Endothelial cell of umbilical vein (primary cell): Measurements from ENCODE around the gene MBTPS1.

ENCODE experiments used
- EZH2 ChIP-seq: IDR thresholded peaks from 2 replicates; pipeline ENCODE4 v1.6.1; 2012; ENCODE audit warnings: borderline replicate concordance, low read depth, mild to moderate bottlenecking, moderate library complexity, low read length, inconsistent platforms; ENCODE audit not compliant: severe bottlenecking
- GATA2 ChIP-seq: IDR thresholded peaks from 2 replicates; pipeline ENCODE4 v1.7.0; 2011; ENCODE audit warnings: low read depth, mild to moderate bottlenecking, moderate library complexity, mixed read lengths, low read length; ENCODE audit not compliant: insufficient read length, insufficient read depth
- JUN ChIP-seq: IDR thresholded peaks from 2 replicates; pipeline ENCODE4 v1.6.1; 2011; ENCODE audit warnings: borderline replicate concordance, low read depth; ENCODE audit not compliant: insufficient read length, insufficient read depth
- MAX ChIP-seq: IDR thresholded peaks from 2 replicates; pipeline ENCODE4 v1.6.1; 2011; ENCODE audit not compliant: insufficient read depth, insufficient read length
- MYC ChIP-seq: IDR thresholded peaks from one replicate; pipeline ENCODE4 v1.6.1; 2011; ENCODE audit warnings: mild to moderate bottlenecking, low read depth, low read length
- POLR2A ChIP-seq: IDR thresholded peaks from 2 replicates; pipeline ENCODE4 v1.6.1; 2012; ENCODE audit warnings: low read depth, mild to moderate bottlenecking, control low read depth, low read length
- POLR2AphosphoS5 ChIP-seq: IDR thresholded peaks from 2 replicates; pipeline ENCODE4 v1.6.1; 2012; ENCODE audit warnings: low read depth, mild to moderate bottlenecking, control low read depth, low read length, moderate library complexity; ENCODE audit not compliant: insufficient read depth
- TF ChIP-seq, protein P1 (sequence below), 2 donors: IDR thresholded peaks; 1 replicate in 1 of 2; 2 replicates in 1 of 2; pipeline ENCODE4 v1.5.1; 2011; ENCODE audit warnings: low read length in 2 of 2, mild to moderate bottlenecking in 2 of 2, moderate library complexity in 2 of 2, control low read depth in 1 of 2, inconsistent platforms in 1 of 2, low read depth in 1 of 2; ENCODE audit not compliant: insufficient read depth in 1 of 2; ENCODE audit errors: extremely low read depth in 1 of 2

DNA sequence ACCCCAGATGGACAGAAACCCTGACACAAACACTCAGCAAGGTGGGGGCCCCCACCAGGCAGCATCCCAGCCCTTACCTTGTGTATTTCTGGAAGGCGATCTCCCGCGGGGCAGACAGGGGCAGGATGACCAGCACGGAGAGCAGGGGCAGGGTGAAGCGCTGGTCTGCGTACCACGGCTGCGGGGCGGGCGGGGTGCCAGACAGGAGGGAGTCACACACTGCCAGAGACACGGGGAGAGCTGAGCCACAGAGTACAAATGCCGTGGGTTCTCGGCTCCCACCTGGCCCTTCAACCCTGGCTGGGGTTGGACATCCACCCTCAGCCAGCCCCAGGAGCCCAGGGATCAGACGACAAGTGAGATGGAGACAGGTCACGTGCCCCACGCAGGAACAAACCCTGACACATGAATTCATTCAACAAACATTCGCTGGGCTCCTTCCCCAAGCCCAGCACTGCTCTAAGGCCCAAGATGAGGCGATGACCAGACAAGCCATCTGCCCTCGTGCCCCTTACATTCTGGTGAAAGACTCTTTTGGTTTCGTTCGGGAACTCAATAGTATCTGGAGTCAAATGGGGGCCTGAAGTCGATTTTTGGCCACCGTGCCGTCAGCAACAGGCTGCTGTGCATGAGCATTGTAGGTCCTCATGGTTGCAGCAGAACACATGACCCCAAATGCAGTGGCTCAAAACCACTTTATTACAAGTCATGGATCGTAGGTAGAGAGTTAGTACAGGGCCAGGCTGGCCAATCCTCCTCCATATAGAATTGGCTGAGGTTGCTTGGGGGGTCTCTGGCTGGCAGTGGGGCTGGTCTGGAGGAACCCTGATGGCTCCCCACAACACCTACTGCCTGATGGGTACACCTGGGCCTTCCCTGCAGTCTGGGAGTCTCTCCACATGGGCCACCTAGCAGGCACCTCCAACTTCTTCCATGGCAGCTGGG, 83.2 kb downstream of the MBTPS1 start:
- TF ChIP-seq, protein P1, sequence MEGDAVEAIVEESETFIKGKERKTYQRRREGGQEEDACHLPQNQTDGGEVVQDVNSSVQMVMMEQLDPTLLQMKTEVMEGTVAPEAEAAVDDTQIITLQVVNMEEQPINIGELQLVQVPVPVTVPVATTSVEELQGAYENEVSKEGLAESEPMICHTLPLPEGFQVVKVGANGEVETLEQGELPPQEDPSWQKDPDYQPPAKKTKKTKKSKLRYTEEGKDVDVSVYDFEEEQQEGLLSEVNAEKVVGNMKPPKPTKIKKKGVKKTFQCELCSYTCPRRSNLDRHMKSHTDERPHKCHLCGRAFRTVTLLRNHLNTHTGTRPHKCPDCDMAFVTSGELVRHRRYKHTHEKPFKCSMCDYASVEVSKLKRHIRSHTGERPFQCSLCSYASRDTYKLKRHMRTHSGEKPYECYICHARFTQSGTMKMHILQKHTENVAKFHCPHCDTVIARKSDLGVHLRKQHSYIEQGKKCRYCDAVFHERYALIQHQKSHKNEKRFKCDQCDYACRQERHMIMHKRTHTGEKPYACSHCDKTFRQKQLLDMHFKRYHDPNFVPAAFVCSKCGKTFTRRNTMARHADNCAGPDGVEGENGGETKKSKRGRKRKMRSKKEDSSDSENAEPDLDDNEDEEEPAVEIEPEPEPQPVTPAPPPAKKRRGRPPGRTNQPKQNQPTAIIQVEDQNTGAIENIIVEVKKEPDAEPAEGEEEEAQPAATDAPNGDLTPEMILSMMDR (IDR thresholded peaks at IDR 0.05; ENCODE audit: extremely low read depth in 1 of 2, insufficient read depth in 1 of 2, low read depth in 1 of 2, low read length in 2 of 2), result no peak
- no peak for TF ChIP-seq POLR2AphosphoS5
- no peak for TF ChIP-seq POLR2A
- no peak for TF ChIP-seq GATA2
- no peak for TF ChIP-seq EZH2
- no peak for TF ChIP-seq MYC
- TF ChIP-seq MAX, result no peak
- no peak for TF ChIP-seq JUN
